ENCODE results near the gene ANK3. TPM values are rescaled to one million over a fixed set of nuclear protein-coding genes. Genes with fewer than 3 reads are reported as not detected.

ANK3 gene
- total RNA-seq, 1 experiment from 2014 or later, result 69.6 TPM

DNA sequence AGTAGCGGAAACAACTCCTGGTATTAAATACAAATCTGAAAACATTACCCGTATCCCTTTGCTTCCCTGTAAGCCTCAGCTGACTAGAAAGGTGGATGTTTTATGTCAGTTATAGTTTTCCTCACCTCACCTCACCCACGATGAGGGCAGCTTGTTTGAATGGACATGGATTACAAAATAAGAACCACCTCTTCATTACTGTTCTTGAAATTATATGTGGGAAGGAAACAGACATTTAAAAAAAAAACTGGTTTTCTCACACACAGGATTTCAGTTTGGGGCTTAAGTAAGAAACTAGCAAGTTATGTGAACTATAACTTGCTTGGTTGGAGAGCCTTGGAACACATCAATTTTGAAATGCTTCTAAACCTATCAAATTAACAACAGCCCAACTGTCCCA, 250.4 kb downstream of the ANK3 start:
- peaks cover 14% of the 10 kb centered on the region; the same call in 1 of the 2 replicates for H3K36me3 Mint-ChIP-seq
- H3K27ac Mint-ChIP-seq, result no peak overlapping the region
- H3K27me3 Mint-ChIP-seq (ENCODE audit: low read depth), result no peaks in the 10 kb centered on the region
- peaks cover 18% of the 10 kb centered on the region for H3K4me1 Mint-ChIP-seq
- ATAC-seq (no peak), DNase-seq (ENCODE audit: low spot score) (no peak)
- H3K4me3 Mint-ChIP-seq, result no peak overlapping the region
- H3K9me3 Mint-ChIP-seq, result no peaks in the 10 kb centered on the region
- ChIA-PET POLR2A (interaction anchor here (1.5 kb wide), 1 partner anchor 64 kb away, joined by 3 read pairs; no protein-coding TSS in a partner anchor), CTCF (interaction anchor here (2.5 kb wide), 1 partner anchor 24 kb away, joined by 15 read pairs; no protein-coding TSS in a partner anchor)
- TF ChIP-seq, protein P1, sequence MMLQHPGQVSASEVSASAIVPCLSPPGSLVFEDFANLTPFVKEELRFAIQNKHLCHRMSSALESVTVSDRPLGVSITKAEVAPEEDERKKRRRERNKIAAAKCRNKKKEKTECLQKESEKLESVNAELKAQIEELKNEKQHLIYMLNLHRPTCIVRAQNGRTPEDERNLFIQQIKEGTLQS (CRISPR knock-in tag; conservative IDR thresholded peaks at IDR 0.05), result no peak
- TF ChIP-seq ZNF423 (CRISPR knock-in tag; IDR thresholded peaks at IDR 0.05) (no peak), ZNF396 (CRISPR knock-in tag; IDR thresholded peaks at IDR 0.05; ENCODE audit: borderline replicate concordance) (no peak), GRHL2 (CRISPR knock-in tag; IDR thresholded peaks at IDR 0.05; ENCODE audit: insufficient replicate concordance, severe bottlenecking) (no peak)
- TF ChIP-seq, protein P2, sequence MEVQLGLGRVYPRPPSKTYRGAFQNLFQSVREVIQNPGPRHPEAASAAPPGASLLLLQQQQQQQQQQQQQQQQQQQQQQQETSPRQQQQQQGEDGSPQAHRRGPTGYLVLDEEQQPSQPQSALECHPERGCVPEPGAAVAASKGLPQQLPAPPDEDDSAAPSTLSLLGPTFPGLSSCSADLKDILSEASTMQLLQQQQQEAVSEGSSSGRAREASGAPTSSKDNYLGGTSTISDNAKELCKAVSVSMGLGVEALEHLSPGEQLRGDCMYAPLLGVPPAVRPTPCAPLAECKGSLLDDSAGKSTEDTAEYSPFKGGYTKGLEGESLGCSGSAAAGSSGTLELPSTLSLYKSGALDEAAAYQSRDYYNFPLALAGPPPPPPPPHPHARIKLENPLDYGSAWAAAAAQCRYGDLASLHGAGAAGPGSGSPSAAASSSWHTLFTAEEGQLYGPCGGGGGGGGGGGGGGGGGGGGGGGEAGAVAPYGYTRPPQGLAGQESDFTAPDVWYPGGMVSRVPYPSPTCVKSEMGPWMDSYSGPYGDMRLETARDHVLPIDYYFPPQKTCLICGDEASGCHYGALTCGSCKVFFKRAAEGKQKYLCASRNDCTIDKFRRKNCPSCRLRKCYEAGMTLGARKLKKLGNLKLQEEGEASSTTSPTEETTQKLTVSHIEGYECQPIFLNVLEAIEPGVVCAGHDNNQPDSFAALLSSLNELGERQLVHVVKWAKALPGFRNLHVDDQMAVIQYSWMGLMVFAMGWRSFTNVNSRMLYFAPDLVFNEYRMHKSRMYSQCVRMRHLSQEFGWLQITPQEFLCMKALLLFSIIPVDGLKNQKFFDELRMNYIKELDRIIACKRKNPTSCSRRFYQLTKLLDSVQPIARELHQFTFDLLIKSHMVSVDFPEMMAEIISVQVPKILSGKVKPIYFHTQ (CRISPR knock-in tag; IDR thresholded peaks at IDR 0.05), result no peak
- TF ChIP-seq, protein P3, sequence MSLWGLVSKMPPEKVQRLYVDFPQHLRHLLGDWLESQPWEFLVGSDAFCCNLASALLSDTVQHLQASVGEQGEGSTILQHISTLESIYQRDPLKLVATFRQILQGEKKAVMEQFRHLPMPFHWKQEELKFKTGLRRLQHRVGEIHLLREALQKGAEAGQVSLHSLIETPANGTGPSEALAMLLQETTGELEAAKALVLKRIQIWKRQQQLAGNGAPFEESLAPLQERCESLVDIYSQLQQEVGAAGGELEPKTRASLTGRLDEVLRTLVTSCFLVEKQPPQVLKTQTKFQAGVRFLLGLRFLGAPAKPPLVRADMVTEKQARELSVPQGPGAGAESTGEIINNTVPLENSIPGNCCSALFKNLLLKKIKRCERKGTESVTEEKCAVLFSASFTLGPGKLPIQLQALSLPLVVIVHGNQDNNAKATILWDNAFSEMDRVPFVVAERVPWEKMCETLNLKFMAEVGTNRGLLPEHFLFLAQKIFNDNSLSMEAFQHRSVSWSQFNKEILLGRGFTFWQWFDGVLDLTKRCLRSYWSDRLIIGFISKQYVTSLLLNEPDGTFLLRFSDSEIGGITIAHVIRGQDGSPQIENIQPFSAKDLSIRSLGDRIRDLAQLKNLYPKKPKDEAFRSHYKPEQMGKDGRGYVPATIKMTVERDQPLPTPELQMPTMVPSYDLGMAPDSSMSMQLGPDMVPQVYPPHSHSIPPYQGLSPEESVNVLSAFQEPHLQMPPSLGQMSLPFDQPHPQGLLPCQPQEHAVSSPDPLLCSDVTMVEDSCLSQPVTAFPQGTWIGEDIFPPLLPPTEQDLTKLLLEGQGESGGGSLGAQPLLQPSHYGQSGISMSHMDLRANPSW (CRISPR knock-in tag; conservative IDR thresholded peaks at IDR 0.05; ENCODE audit: low read depth), result no peak
- TF ChIP-seq, protein P4, sequence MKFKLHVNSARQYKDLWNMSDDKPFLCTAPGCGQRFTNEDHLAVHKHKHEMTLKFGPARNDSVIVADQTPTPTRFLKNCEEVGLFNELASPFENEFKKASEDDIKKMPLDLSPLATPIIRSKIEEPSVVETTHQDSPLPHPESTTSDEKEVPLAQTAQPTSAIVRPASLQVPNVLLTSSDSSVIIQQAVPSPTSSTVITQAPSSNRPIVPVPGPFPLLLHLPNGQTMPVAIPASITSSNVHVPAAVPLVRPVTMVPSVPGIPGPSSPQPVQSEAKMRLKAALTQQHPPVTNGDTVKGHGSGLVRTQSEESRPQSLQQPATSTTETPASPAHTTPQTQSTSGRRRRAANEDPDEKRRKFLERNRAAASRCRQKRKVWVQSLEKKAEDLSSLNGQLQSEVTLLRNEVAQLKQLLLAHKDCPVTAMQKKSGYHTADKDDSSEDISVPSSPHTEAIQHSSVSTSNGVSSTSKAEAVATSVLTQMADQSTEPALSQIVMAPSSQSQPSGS (CRISPR knock-in tag; IDR thresholded peaks at IDR 0.05; ENCODE audit: borderline replicate concordance, low read depth), result no peak
- TF ChIP-seq, protein P5, sequence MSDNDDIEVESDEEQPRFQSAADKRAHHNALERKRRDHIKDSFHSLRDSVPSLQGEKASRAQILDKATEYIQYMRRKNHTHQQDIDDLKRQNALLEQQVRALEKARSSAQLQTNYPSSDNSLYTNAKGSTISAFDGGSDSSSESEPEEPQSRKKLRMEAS (CRISPR knock-in tag; IDR thresholded peaks at IDR 0.05), result no peak
- TF ChIP-seq, protein P6, sequence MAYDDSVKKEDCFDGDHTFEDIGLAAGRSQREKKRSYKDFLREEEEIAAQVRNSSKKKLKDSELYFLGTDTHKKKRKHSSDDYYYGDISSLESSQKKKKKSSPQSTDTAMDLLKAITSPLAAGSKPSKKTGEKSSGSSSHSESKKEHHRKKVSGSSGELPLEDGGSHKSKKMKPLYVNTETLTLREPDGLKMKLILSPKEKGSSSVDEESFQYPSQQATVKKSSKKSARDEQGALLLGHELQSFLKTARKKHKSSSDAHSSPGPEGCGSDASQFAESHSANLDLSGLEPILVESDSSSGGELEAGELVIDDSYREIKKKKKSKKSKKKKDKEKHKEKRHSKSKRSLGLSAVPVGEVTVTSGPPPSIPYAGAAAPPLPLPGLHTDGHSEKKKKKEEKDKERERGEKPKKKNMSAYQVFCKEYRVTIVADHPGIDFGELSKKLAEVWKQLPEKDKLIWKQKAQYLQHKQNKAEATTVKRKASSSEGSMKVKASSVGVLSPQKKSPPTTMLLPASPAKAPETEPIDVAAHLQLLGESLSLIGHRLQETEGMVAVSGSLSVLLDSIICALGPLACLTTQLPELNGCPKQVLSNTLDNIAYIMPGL (CRISPR knock-in tag; IDR thresholded peaks at IDR 0.05), result no peak
- TF ChIP-seq, protein P7, sequence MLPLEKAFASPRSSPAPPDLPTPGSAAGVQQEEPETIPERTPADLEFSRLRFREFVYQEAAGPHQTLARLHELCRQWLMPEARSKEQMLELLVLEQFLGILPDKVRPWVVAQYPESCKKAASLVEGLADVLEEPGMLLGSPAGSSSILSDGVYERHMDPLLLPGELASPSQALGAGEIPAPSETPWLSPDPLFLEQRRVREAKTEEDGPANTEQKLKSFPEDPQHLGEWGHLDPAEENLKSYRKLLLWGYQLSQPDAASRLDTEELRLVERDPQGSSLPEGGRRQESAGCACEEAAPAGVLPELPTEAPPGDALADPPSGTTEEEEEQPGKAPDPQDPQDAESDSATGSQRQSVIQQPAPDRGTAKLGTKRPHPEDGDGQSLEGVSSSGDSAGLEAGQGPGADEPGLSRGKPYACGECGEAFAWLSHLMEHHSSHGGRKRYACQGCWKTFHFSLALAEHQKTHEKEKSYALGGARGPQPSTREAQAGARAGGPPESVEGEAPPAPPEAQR (CRISPR knock-in tag; IDR thresholded peaks at IDR 0.05), result no peak
- TF ChIP-seq, protein P8, sequence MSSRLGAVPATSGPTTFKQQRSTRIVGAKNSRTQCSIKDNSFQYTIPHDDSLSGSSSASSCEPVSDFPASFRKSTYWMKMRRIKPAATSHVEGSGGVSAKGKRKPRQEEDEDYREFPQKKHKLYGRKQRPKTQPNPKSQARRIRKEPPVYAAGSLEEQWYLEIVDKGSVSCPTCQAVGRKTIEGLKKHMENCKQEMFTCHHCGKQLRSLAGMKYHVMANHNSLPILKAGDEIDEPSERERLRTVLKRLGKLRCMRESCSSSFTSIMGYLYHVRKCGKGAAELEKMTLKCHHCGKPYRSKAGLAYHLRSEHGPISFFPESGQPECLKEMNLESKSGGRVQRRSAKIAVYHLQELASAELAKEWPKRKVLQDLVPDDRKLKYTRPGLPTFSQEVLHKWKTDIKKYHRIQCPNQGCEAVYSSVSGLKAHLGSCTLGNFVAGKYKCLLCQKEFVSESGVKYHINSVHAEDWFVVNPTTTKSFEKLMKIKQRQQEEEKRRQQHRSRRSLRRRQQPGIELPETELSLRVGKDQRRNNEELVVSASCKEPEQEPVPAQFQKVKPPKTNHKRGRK (CRISPR knock-in tag; IDR thresholded peaks at IDR 0.05; ENCODE audit: borderline replicate concordance), result no peak

All from WTC11 (cell line).